NCI-H460 (cell line): Measurements from ENCODE around the gene GFRA1. TPM values are rescaled to one million over a fixed set of nuclear protein-coding genes. Genes with fewer than 3 reads are reported as not detected.
"Not testable (repeated sequence)": the region's sequence is repeated elsewhere in the genome, so short reads cannot be mapped to it uniquely, and the experiment has no call there.

Experiments used
- DNase-seq: peaks from one replicate; pipeline ENCODE4 v3.0.0-alpha.2; 2016; ENCODE audit warnings: low read depth; ENCODE audit errors: extremely low read depth
- total RNA-seq: library from RNA; depleted of rRNA; stranded (reverse); fragments of >200 nt; shearing (Covaris generic); gene quantifications from 2 replicates; pipeline ENCODE4 v1.2.3, GENCODE V29; 2014

The GFRA1 gene
- total RNA-seq, 1 experiment from 2014 or later = 0.69 TPM

GRCh38 chr10:116079355-116079754 is 193.7 kb downstream of the GFRA1 start:
- no peak for DNase-seq

- DNase-seq = no peak
Measured at GRCh38 chr10:116076621-116077020, 196.4 kb downstream of the GFRA1 start.

GRCh38 chr10:116073510-116073909 is 199.5 kb downstream of the GFRA1 start:
- no peak for DNase-seq

GRCh38 chr10:116073001-116073400 is 200.0 kb downstream of the GFRA1 start:
- no peak for DNase-seq

- no peak for DNase-seq
Measured at GRCh38 chr10:116071453-116072148, 201.4 kb downstream of the GFRA1 start.

GRCh38 chr10:116070743-116071320 is 202.2 kb downstream of the GFRA1 start:
- DNase-seq = no peak

- DNase-seq = no peak
Measured at GRCh38 chr10:116069856-116070255, 203.2 kb downstream of the GFRA1 start.

- DNase-seq = no peak
Measured at GRCh38 chr10:116067825-116068224, 205.2 kb downstream of the GFRA1 start.

- DNase-seq = no peak
Measured at GRCh38 chr10:116063107-116063506, 209.9 kb downstream of the GFRA1 start.

- no peak for DNase-seq
Measured at GRCh38 chr10:116060864-116061263, 212.1 kb downstream of the GFRA1 start.

- DNase-seq = no peak
Measured at GRCh38 chr10:116059320-116059719, 213.7 kb downstream of the GFRA1 start.

GRCh38 chr10:116056445-116057293 is 216.3 kb downstream of the GFRA1 start:
- no peak for DNase-seq

GRCh38 chr10:116055917-116056252 is 217.1 kb downstream of the GFRA1 start:
- DNase-seq = no peak

- DNase-seq = no peak
Measured at GRCh38 chr10:116055252-116055916, 217.6 kb downstream of the GFRA1 start.

- no peak for DNase-seq
Measured at GRCh38 chr10:116053910-116054309, 219.1 kb downstream of the GFRA1 start.

GRCh38 chr10:116053009-116053730 is 219.8 kb downstream of the GFRA1 start:
- not testable (repeated sequence) for DNase-seq

- not testable (repeated sequence) for DNase-seq
Measured at GRCh38 chr10:116052522-116052921, 220.5 kb downstream of the GFRA1 start.

- no peak for DNase-seq
Measured at GRCh38 chr10:116049974-116050304, 223.1 kb downstream of the GFRA1 start.

GRCh38 chr10:116049158-116049973 is 223.6 kb downstream of the GFRA1 start:
- DNase-seq = no peak
